ENCODE measurements around the gene MYO9B.
A peak's percentile ranks its signal among the peaks of the same experiment; 100 is the strongest.

Gene MYO9B

DNA sequence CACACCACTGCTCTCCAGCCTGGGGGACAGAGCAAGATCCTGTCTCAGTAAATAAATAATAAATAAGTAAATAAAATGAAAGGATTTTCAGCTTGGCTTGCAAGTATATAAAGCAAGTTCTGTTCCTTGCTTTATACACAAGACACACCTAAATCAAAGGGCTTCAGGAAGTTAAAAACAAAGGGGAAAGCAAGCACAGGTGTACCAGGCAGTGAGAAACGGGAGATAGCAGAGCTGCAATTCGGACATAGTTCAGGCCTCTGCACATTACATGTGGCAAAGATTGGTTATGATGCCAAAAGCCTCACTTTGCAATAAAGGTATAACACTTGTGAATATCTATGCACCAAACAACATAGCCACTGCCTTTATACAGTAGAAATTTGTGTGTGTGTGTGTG lies 47.5 kb downstream of the MYO9B start:
- no peak overlapping the region for H3K27ac ChIP-seq
- no peaks in the 10 kb centered on the region for H3K27me3 ChIP-seq (ENCODE audit: insufficient read depth, low read depth, severe bottlenecking)
- TF ChIP-seq, protein P1, sequence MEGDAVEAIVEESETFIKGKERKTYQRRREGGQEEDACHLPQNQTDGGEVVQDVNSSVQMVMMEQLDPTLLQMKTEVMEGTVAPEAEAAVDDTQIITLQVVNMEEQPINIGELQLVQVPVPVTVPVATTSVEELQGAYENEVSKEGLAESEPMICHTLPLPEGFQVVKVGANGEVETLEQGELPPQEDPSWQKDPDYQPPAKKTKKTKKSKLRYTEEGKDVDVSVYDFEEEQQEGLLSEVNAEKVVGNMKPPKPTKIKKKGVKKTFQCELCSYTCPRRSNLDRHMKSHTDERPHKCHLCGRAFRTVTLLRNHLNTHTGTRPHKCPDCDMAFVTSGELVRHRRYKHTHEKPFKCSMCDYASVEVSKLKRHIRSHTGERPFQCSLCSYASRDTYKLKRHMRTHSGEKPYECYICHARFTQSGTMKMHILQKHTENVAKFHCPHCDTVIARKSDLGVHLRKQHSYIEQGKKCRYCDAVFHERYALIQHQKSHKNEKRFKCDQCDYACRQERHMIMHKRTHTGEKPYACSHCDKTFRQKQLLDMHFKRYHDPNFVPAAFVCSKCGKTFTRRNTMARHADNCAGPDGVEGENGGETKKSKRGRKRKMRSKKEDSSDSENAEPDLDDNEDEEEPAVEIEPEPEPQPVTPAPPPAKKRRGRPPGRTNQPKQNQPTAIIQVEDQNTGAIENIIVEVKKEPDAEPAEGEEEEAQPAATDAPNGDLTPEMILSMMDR (IDR thresholded peaks at IDR 0.05; ENCODE audit: low read depth, low read length) = no peak
- H3K36me3 ChIP-seq = peaks cover 17% of the 10 kb centered on the region
- H3K4me3 ChIP-seq (ENCODE audit: low read depth, low read length) = no peak overlapping the region
- DNase-seq = no peak
- H3K9me3 ChIP-seq (ENCODE audit: severe bottlenecking) = no peaks in the 10 kb centered on the region

DNA sequence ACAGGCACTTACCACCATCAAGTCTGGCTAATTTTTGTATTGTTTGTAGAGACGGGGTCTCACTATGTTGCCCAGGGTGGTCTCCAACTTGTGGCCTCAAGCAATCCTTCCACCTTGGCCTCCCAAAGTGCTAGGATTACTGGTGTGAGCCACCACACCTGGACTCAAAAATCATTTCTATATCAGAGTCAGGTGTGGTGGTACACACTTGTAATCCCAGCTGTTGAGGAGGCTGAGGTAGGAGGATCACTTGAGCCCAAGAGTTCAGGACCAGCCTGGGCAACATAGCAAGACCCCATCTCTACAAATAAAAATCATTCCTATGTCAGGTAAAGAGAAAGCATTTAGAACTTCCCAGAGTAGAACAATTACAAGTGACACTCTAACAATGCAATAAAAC lies 48.4 kb downstream of the MYO9B start:
- Histone ChIP-seq H3K27ac (no peak overlapping the region), H3K27me3 (ENCODE audit: insufficient read depth, low read depth, severe bottlenecking) (no peaks in the 10 kb centered on the region), H3K36me3 (peaks cover 14% of the 10 kb centered on the region), H3K9me3 (ENCODE audit: severe bottlenecking) (no peaks in the 10 kb centered on the region), H3K4me3 (ENCODE audit: low read depth, low read length) (no peak overlapping the region)
- no peak for DNase-seq
- TF ChIP-seq, protein P1 (IDR thresholded peaks at IDR 0.05; ENCODE audit: low read depth, low read length) = no peak

DNA sequence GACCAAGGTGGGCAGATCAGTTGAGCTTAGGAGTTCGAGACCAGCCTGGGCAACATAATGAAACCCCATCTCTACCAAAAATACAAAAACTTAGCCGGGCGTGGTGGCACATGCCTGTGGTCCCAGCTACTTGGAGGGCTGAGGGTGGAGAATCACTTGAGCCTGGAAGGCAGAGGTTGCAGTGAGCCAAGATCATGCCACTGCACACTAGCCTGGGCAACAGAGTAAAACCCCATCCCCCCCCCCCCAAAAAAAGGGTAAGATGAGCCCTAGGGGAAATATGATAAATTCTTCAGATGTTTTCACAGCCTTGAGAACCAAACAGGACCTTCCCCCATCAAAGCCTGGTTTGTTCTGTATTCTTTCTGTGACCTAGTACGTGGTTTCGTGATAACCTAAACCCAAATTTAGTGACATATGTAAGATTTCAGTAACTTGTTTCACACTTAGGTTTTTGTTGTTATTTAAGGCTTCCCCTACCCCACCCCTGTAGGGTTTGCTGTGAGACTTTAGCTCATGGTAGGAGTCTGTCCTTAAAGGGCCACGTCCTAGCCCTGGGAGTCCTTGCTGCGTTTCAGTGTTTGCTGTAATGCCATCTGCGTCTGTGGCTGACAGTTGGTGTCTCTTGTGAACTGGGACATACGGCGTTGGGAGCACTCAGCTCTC lies 49.6 kb downstream of the MYO9B start:
- Histone ChIP-seq H3K4me3 (ENCODE audit: low read depth, low read length) (peak overlapping the region; percentile 42), H3K27ac (peak overlapping the region; percentile 86), H3K36me3 (peaks cover 17% of the 10 kb centered on the region), H3K9me3 (ENCODE audit: severe bottlenecking) (no peaks in the 10 kb centered on the region), H3K27me3 (ENCODE audit: insufficient read depth, low read depth, severe bottlenecking) (no peaks in the 10 kb centered on the region)
- DNase-seq = peak; percentile 66
- TF ChIP-seq, protein P1 (IDR thresholded peaks at IDR 0.05; ENCODE audit: low read depth, low read length) = no peak

DNA sequence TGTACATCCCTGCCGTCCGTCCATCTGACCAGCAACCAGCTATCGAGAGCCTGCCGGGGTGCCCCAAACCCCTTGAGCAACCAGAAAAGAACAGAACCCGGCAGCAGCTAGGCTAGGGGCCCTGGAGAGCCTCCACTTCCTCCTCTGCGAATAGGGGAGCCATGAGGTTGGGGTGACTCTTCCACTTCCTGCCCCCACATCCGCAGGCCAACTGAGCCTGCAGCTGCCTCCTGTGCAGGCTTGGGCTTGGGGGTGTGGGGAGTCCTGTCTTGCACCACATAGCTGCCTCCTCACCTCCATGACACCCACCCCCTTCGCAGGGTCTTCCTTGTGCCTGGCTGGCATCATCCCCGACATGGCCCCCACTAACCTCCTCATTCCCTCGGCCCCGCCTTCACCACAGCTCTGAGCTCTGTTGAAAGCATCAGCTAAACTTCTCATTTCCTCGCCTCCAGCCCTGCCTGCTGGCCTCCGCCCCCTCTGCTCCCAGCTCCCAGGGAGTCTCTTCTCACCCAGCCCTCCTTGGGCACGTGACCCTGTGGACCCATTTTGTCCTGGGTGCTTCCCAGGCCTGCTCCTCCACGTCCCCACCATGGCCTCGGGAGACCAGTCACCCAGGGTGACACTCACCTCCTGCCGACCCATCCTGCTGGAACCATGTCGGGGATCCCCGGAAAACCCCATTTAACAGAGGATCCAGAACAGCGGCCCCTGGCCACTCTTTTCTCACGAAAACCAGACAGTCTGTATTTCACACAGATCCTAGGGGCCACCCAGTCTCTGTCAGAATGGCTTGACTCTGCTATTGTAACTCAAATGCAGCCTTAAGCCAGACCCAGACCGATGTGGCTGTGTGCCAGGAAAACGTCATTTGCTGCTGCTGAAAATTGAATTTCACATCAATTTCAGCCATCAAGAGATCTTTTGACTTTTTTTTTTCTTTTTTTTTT lies 50.4 kb downstream of the MYO9B start:
- Histone ChIP-seq H3K4me3 (ENCODE audit: low read depth, low read length) (peak overlapping the region; percentile 42), H3K27me3 (ENCODE audit: insufficient read depth, low read depth, severe bottlenecking) (no peaks in the 10 kb centered on the region), H3K9me3 (ENCODE audit: severe bottlenecking) (no peaks in the 10 kb centered on the region), H3K36me3 (peaks cover 18% of the 10 kb centered on the region), H3K27ac (peak overlapping the region; percentile 86)
- TF ChIP-seq, protein P1 (IDR thresholded peaks at IDR 0.05; ENCODE audit: low read depth, low read length) = no peak
- DNase-seq = peak; percentile 69

DNA sequence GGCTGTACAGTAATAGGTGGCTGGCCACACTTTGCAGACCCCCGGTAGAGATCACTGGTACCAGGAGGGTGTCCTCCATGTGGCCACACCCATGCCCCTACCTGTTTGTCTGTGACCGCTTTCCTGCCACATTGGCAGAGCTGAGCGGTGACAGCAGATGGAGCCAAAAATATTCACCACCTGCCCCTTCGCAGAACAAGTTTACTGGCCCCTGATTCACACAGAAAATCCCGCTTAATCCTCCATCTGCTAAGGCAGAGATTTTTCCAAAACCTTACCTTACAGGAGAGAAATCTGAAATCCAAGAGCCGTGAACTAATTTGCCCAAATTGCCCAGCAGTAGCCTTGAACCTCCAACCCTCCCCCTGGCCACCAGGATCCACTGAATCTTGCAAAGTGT lies 52.1 kb downstream of the MYO9B start:
- DNase-seq = peak; percentile 60
- Histone ChIP-seq H3K9me3 (ENCODE audit: severe bottlenecking) (no peaks in the 10 kb centered on the region), H3K27me3 (ENCODE audit: insufficient read depth, low read depth, severe bottlenecking) (no peaks in the 10 kb centered on the region), H3K4me3 (ENCODE audit: low read depth, low read length) (no peak overlapping the region), H3K27ac (peak overlapping the region; percentile 37), H3K36me3 (peaks cover 16% of the 10 kb centered on the region)
- TF ChIP-seq, protein P1 (IDR thresholded peaks at IDR 0.05; ENCODE audit: low read depth, low read length) = peak; percentile 12; the same call in 1 of the 2 replicates

All from WERI-Rb-1 (cell line).